HG03025 (cell line): Measurements from ENCODE around the gene SNTG2.

Experiments
- ATAC-seq: cut with Tn5 transposase; IDR thresholded peaks from one replicate; pipeline ENCODE4 v1.9.1; 2021; ENCODE audit warnings: mild to moderate bottlenecking, moderate library complexity; ENCODE audit not compliant: unreplicated experiment, low FRiP score

Gene SNTG2

GRCh38 chr2:1299043-1299442 lies 348.4 kb downstream of the SNTG2 start:
- no peak for ATAC-seq

- no peak for ATAC-seq
Measured at GRCh38 chr2:1300284-1300683, 349.6 kb downstream of the SNTG2 start.

GRCh38 chr2:1301056-1301455 lies 350.4 kb downstream of the SNTG2 start:
- no peak for ATAC-seq

- ATAC-seq, result no peak
Measured at GRCh38 chr2:1305342-1306013, 354.8 kb downstream of the SNTG2 start.

- no peak for ATAC-seq
Measured at GRCh38 chr2:1306014-1306686, 355.5 kb downstream of the SNTG2 start.

- ATAC-seq, result no peak
Measured at GRCh38 chr2:1306687-1307516, 356.3 kb downstream of the SNTG2 start.

GRCh38 chr2:1307670-1308069 lies 357.0 kb downstream of the SNTG2 start:
- ATAC-seq, result no peak

- no peak for ATAC-seq
Measured at GRCh38 chr2:1308678-1309077, 358.0 kb downstream of the SNTG2 start.

GRCh38 chr2:1309507-1309906 lies 358.9 kb downstream of the SNTG2 start:
- no peak for ATAC-seq

GRCh38 chr2:1310202-1310601 lies 359.6 kb downstream of the SNTG2 start:
- ATAC-seq, result no peak

GRCh38 chr2:1310866-1311265 lies 360.2 kb downstream of the SNTG2 start:
- no peak for ATAC-seq

- ATAC-seq, result no peak
Measured at GRCh38 chr2:1313240-1313924, 362.7 kb downstream of the SNTG2 start.

- ATAC-seq, result no peak
Measured at GRCh38 chr2:1314254-1314653, 363.6 kb downstream of the SNTG2 start.

- no peak for ATAC-seq
Measured at GRCh38 chr2:1318366-1319009, 367.8 kb downstream of the SNTG2 start.

- no peak for ATAC-seq
Measured at GRCh38 chr2:1319393-1319792, 368.7 kb downstream of the SNTG2 start.

GRCh38 chr2:1321321-1321720 lies 370.7 kb downstream of the SNTG2 start:
- no peak for ATAC-seq

GRCh38 chr2:1324884-1325283 lies 374.2 kb downstream of the SNTG2 start:
- no peak for ATAC-seq

GRCh38 chr2:1328684-1329083 lies 378.0 kb downstream of the SNTG2 start:
- ATAC-seq, result no peak

GRCh38 chr2:1339388-1340140 lies 388.9 kb downstream of the SNTG2 start:
- no peak for ATAC-seq

- ATAC-seq, result no peak
Measured at GRCh38 chr2:1340141-1340512, 389.5 kb downstream of the SNTG2 start.
